HG03457 (cell line): ENCODE results near the gene PGD.
A peak's percentile ranks its signal among the peaks of the same experiment; 100 is the strongest.
"Not testable (repeated sequence)": the region's sequence is repeated elsewhere in the genome, so short reads cannot be mapped to it uniquely, and the experiment has no call there.

Experiments used
- ATAC-seq: cut with Tn5 transposase; IDR thresholded peaks from one replicate; pipeline ENCODE4 v1.9.1; 2021; ENCODE audit warnings: moderate number of reproducible peaks; ENCODE audit not compliant: unreplicated experiment

PGD gene

GRCh38 chr1:10398278-10398733, 558 bp upstream of the PGD start:
- ATAC-seq: no peak

GRCh38 chr1:10399444-10399941, 629 bp downstream of the PGD start:
- no peak for ATAC-seq

- no peak for ATAC-seq
Observed at GRCh38 chr1:10400013-10400412, 1.1 kb downstream of the PGD start.

- no peak for ATAC-seq
Observed at GRCh38 chr1:10401281-10401680, 2.4 kb downstream of the PGD start.

GRCh38 chr1:10402729-10403274, 3.9 kb downstream of the PGD start:
- no peak for ATAC-seq

GRCh38 chr1:10407201-10407600, 8.3 kb downstream of the PGD start:
- no peak for ATAC-seq

GRCh38 chr1:10415211-10415930, 16.5 kb downstream of the PGD start:
- ATAC-seq: no peak

- not testable (repeated sequence) for ATAC-seq
Observed at GRCh38 chr1:10415967-10416366, 17.1 kb downstream of the PGD start.

GRCh38 chr1:10418741-10419140, 19.9 kb downstream of the PGD start:
- not testable (repeated sequence) for ATAC-seq

- no peak for ATAC-seq
Observed at GRCh38 chr1:10419351-10419750, 20.5 kb downstream of the PGD start.

GRCh38 chr1:10421637-10422036, 22.8 kb downstream of the PGD start:
- ATAC-seq: no peak

- ATAC-seq: no peak
Observed at GRCh38 chr1:10424034-10424433, 25.2 kb downstream of the PGD start.

- ATAC-seq: no peak
Observed at GRCh38 chr1:10424651-10425050, 25.8 kb downstream of the PGD start.

GRCh38 chr1:10425826-10426534, 27.1 kb downstream of the PGD start:
- not testable (repeated sequence) for ATAC-seq

GRCh38 chr1:10426535-10426848, 27.6 kb downstream of the PGD start:
- ATAC-seq: not testable (repeated sequence)

- ATAC-seq: no peak
Observed at GRCh38 chr1:10428984-10429383, 30.1 kb downstream of the PGD start.

GRCh38 chr1:10429868-10430215, 31.0 kb downstream of the PGD start:
- no peak for ATAC-seq

- ATAC-seq: peak; percentile 50
Observed at GRCh38 chr1:10430216-10431069, 31.6 kb downstream of the PGD start, which contains the start of gene CENPS. Gene CENPS (plus strand): TSS chr1:10430433. CDS start chr1:10430518, 85 bp downstream.

- ATAC-seq: no peak
Observed at GRCh38 chr1:10431070-10431730, 32.3 kb downstream of the PGD start.

GRCh38 chr1:10432910-10433700, 34.2 kb downstream of the PGD start:
- no peak for ATAC-seq
